Kidney (tissue), 14 donors: Measurements from ENCODE around the gene NINL. TPM values are rescaled to one million over a fixed set of nuclear protein-coding genes. Genes with fewer than 3 reads are reported as not detected.

ENCODE experiments used
- DNase-seq, 5 donors: peaks; one replicate each; pipeline ENCODE4 v3.0.0-alpha.2; 2013 to 2020
- FAIRE-seq: peaks from 2 replicates; lab custom pipeline; 2012; peaks lifted over from hg19 to GRCh38; lab: Jason Lieb, UNC
- H3K27ac ChIP-seq, 2 donors: one replicate each; pipeline ENCODE4 v1.7.0; 2013; ENCODE audit warnings: low read depth in 2 of 2, low read length in 2 of 2, inconsistent platforms in 1 of 2
- H3K27me3 ChIP-seq: one replicate; pipeline ENCODE4 v1.7.1; 2013; ENCODE audit warnings: low read length, inconsistent platforms; ENCODE audit not compliant: control insufficient read depth, insufficient read depth
- H3K36me3 ChIP-seq, 3 donors: one replicate each; pipeline versions ENCODE4 v1.7.0 to v1.7.1; 2013; ENCODE audit warnings: low read length in 3 of 3, control low read depth in 1 of 3, inconsistent platforms in 1 of 3; ENCODE audit not compliant: insufficient read depth in 3 of 3, control insufficient read depth in 2 of 3
- H3K4me1 ChIP-seq, 3 donors: one replicate each; pipeline versions ENCODE4 v1.7.0 to v1.7.1; 2013; ENCODE audit warnings: low read length in 3 of 3, inconsistent platforms in 1 of 3, low read depth in 1 of 3; ENCODE audit not compliant: control insufficient read depth in 2 of 3, insufficient read depth in 2 of 3
- H3K4me3 ChIP-seq, 3 donors: one replicate each; pipeline versions ENCODE4 v1.7.0 to v1.8.1; 2013; ENCODE audit warnings: low read length in 3 of 3, control low read depth in 1 of 3, inconsistent platforms in 1 of 3
- H3K9ac ChIP-seq, 3 donors: one replicate each; pipeline versions ENCODE4 v1.7.0 to v1.7.1; 2013; ENCODE audit warnings: low read length in 3 of 3, control low read depth in 1 of 3, inconsistent platforms in 1 of 3
- H3K9me3 ChIP-seq, 3 donors: one replicate each; pipeline versions ENCODE4 v1.7.0 to v1.7.1; 2013; ENCODE audit warnings: low read length in 3 of 3, control low read depth in 1 of 3, inconsistent platforms in 1 of 3; ENCODE audit not compliant: control insufficient read depth in 2 of 3, insufficient read depth in 1 of 3
- intact Hi-C: fragments of 100-400 bp; cut with DNase I; formaldehyde crosslinking; loops from one replicate; pipeline ENCODE4 v1.11.1; 2022
- polyA plus RNA-seq: library from polyadenylated mRNA; stranded (reverse); fragments of 350-450 nt; fragmentation: Illumina TruSeq; extraction: RNeasy Lipid Tissue Mini Kit (QIAGEN cat#74804); gene quantifications from one replicate; pipeline ENCODE4 v1.2.3, GENCODE V29; 2014; ENCODE audit warnings: low read depth, low replicate concordance; ENCODE audit not compliant: insufficient read depth
- total RNA-seq: library from RNA; stranded (reverse); fragmentation: NEBNext Ultra II Directional; extraction: Animal tissue kit (Norgen Biotek cat#: 25700); gene quantifications from one replicate; pipeline ENCODE4 v1.2.1, GENCODE V29; 2021
- TF ChIP-seq, protein P1 (sequence below): IDR thresholded peaks from 3 replicates; pipeline ENCODE4 v1.5.1; 2012; ENCODE audit warnings: mild to moderate bottlenecking, moderate library complexity, borderline replicate concordance; ENCODE audit not compliant: insufficient read depth; ENCODE audit errors: extremely low read depth
- donor health status: control.
- donor health status: control.
- donor health status: control.
- donor health status: control.
- donor health status: control.
- donor health status: DM: yes; HTN: yes; CAD: no.
- donor health status: Normal renal cell carcinoma (clear cell type).

NINL gene
- total and polyA plus RNA-seq, 2 donors from 2014 or later = 23.4 to 25.2 TPM

DNA sequence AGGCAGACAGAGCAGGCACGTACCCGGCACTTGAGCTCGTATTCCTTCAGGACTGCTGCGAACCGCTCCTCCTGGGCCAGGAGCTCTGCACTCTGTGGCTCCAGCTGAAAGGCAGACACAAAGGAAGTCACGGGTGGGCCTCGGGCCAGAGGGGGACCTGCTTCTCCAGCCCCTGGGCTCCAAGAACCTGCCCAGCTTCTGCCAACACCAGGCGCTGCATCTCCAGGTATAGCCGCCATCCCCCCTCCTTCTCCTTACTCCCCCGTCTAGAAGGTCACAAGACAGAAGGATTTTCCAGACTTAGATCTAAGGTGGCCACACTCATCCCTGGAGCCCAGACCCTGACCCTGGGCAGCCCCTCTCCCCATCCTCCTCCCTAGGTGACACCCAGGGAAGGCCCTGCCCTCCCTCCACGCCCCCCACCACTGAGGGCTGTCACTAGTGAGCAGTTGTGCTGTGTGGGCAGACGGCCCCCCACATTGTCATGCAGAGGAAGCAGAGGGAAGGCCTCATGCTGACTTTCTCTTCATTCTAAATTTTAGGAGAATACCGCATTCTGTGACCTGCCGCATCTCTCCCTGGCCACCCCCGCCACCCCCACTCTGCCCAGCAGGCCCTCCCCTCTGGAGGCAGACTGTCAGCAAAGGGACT is 96.0 kb downstream of the NINL start:
- intact Hi-C loops = no loop called here
- no peak overlapping the region for H3K27ac ChIP-seq
- TF ChIP-seq, protein P1, sequence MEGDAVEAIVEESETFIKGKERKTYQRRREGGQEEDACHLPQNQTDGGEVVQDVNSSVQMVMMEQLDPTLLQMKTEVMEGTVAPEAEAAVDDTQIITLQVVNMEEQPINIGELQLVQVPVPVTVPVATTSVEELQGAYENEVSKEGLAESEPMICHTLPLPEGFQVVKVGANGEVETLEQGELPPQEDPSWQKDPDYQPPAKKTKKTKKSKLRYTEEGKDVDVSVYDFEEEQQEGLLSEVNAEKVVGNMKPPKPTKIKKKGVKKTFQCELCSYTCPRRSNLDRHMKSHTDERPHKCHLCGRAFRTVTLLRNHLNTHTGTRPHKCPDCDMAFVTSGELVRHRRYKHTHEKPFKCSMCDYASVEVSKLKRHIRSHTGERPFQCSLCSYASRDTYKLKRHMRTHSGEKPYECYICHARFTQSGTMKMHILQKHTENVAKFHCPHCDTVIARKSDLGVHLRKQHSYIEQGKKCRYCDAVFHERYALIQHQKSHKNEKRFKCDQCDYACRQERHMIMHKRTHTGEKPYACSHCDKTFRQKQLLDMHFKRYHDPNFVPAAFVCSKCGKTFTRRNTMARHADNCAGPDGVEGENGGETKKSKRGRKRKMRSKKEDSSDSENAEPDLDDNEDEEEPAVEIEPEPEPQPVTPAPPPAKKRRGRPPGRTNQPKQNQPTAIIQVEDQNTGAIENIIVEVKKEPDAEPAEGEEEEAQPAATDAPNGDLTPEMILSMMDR = no peak
- FAIRE-seq = no peak
- H3K27me3 ChIP-seq = no peaks in the 10 kb centered on the region
- DNase-seq = peak in 1 of 5 donors; percentile 51
- peaks cover 0 to 3% (median 2%) of the 10 kb centered on the region in 3 donors for H3K4me1 ChIP-seq
- peaks cover 0 to 50% (median 4%) of the 10 kb centered on the region in 3 donors for H3K36me3 ChIP-seq
- H3K9ac ChIP-seq = no peak overlapping the region
- no peak overlapping the region for H3K4me3 ChIP-seq
- H3K9me3 ChIP-seq = no peaks in the 10 kb centered on the region

DNA sequence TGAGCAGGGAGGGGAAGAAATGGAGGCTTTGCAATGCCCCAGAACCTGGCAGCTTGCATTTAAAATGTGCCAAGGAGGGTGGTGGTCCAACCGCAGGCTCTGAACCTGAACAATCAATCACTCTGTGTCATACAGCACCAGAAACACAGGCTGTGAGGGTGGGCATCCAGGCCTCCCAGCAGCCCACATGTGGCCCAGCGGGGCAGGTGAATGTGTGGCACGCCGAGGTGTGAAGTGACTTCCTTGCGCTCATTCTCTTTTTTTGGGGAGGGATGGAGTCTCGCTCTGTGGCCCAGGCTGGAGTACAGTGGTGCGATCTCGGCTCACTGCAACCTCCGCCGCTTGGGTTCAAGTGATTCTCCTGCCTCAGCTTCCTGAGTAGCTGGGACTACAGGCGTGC is 97.4 kb downstream of the NINL start:
- intact Hi-C loops = no loop called here
- H3K9ac ChIP-seq = no peak overlapping the region
- H3K27me3 ChIP-seq = no peaks in the 10 kb centered on the region

DNA sequence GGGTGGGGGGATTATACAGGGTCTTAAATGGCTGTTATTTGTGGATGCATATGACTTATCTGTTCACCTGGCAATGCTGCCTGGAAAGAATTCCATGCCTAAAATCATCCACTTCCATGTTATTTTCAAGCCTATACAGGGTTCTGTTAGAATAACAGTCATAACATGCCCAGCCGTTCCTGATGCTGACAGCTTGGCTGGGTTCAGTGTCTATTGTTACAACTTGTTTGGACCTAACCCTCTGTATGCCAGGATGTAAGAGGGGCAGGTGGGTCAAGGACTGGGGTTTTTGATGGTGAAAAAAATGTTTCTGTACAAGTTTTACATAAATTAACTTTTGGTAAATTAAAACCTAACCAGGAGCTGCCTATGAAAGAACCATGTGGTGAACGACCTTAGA is 98.0 kb downstream of the NINL start:
- H3K27me3 ChIP-seq = no peaks in the 10 kb centered on the region

More for the DNA sequence above, 97.4 kb downstream of the NINL start:
- no peak for FAIRE-seq
- TF ChIP-seq, protein P1 = no peak
- Histone ChIP-seq H3K4me1 (peaks cover 0 to 3% (median 2%) of the 10 kb centered on the region in 3 donors), H3K4me3 (no peak overlapping the region), H3K27ac (no peak overlapping the region), H3K9me3 (no peaks in the 10 kb centered on the region), H3K36me3 (peaks cover 0 to 50% (median 6%) of the 10 kb centered on the region in 3 donors)
- DNase-seq = peak in 1 of 5 donors; percentile 58

More for the DNA sequence above, 98.0 kb downstream of the NINL start:
- Histone ChIP-seq H3K4me3 (no peak overlapping the region), H3K9ac (no peak overlapping the region), H3K36me3 (peaks cover 0 to 46% (median 6%) of the 10 kb centered on the region in 3 donors), H3K9me3 (no peaks in the 10 kb centered on the region), H3K27ac (no peak overlapping the region), H3K4me1 (peaks cover 0 to 3% (median 2%) of the 10 kb centered on the region in 3 donors)
- DNase-seq (no peak), FAIRE-seq (no peak)
- intact Hi-C loops = no loop called here
- TF ChIP-seq, protein P1 = no peak
